Keratinocyte (primary cell): Measurements from ENCODE around the gene TAF5. TPM values are rescaled to one million over a fixed set of nuclear protein-coding genes. Genes with fewer than 3 reads are reported as not detected.

Experiments used
- DNase-seq: peaks from one replicate; pipeline ENCODE4 v3.0.0-alpha.2; 2011; ENCODE audit warnings: low read depth, missing footprints, low spot score
- FAIRE-seq: peaks from 2 replicates; lab custom pipeline; 2011; peaks lifted over from hg19 to GRCh38; lab: Jason Lieb, UNC
- H2AFZ ChIP-seq: 2 replicates; pipeline ENCODE4 v1.6.0; 2012; ENCODE audit warnings: low read length, control low read depth, inconsistent platforms; ENCODE audit not compliant: control insufficient read depth
- H3K27ac ChIP-seq: 2 replicates; pipeline ENCODE4 v1.5.1; 2011; ENCODE audit warnings: low read length; ENCODE audit not compliant: control insufficient read depth, insufficient read depth
- H3K27me3 ChIP-seq: 3 replicates; pipeline ENCODE4 v1.6.0; 2011; ENCODE audit warnings: low read length; ENCODE audit not compliant: control insufficient read depth, insufficient read depth; ENCODE audit errors: extremely low read depth
- H3K36me3 ChIP-seq, 2 experiments: 2 replicates in 1 of 2; 3 replicates in 1 of 2; pipeline ENCODE4 v1.5.1; 2011; ENCODE audit warnings: low read length in 2 of 2, mild to moderate bottlenecking in 1 of 2; ENCODE audit not compliant: control insufficient read depth in 2 of 2, insufficient read depth in 2 of 2; ENCODE audit errors: extremely low read depth in 1 of 2
- H3K4me1 ChIP-seq: 3 replicates; pipeline ENCODE4 v1.5.1; 2011; ENCODE audit warnings: low read length; ENCODE audit not compliant: control insufficient read depth, insufficient read depth; ENCODE audit errors: extremely low read depth
- H3K4me2 ChIP-seq: 3 replicates; pipeline ENCODE4 v1.6.0; 2011; ENCODE audit warnings: low read depth, low read length; ENCODE audit not compliant: control insufficient read depth, insufficient read depth; ENCODE audit errors: extremely low read depth
- H3K4me3 ChIP-seq, 3 experiments: fragments of 200-600 bp in 1 of 3; sonication (generic) in 1 of 3; 2 replicates in 2 of 3; 3 replicates in 1 of 3; pipeline ENCODE4 v1.5.1; 2011 to 2016; ENCODE audit warnings: low read length in 3 of 3, mild to moderate bottlenecking in 3 of 3, control low read depth in 2 of 3, inconsistent platforms in 1 of 3, low read depth in 1 of 3, mixed read lengths in 1 of 3, mixed run types in 1 of 3, moderate library complexity in 1 of 3; ENCODE audit not compliant: control insufficient read depth in 2 of 3, insufficient read depth in 2 of 3; ENCODE audit errors: extremely low read depth in 1 of 3
- H3K79me2 ChIP-seq: 2 replicates; pipeline ENCODE4 v1.6.0; 2012; ENCODE audit warnings: low read length; ENCODE audit not compliant: control insufficient read depth, insufficient read depth
- H3K9ac ChIP-seq: 3 replicates; pipeline ENCODE4 v1.6.0; 2011; ENCODE audit warnings: low read length; ENCODE audit not compliant: control insufficient read depth, insufficient read depth; ENCODE audit errors: extremely low read depth
- H3K9me1 ChIP-seq: 3 replicates; pipeline ENCODE4 v1.6.0; 2011; ENCODE audit warnings: low read length; ENCODE audit not compliant: control insufficient read depth, insufficient read depth; ENCODE audit errors: extremely low read depth
- H3K9me3 ChIP-seq: 2 replicates; pipeline ENCODE4 v1.5.1; 2012; ENCODE audit warnings: low read depth, low read length; ENCODE audit not compliant: control insufficient read depth
- H4K20me1 ChIP-seq: 3 replicates; pipeline ENCODE4 v1.6.0; 2011; ENCODE audit warnings: low read length; ENCODE audit not compliant: control insufficient read depth, insufficient read depth; ENCODE audit errors: extremely low read depth
- EZH2 ChIP-seq: IDR thresholded peaks from one replicate; pipeline ENCODE4 v1.6.1; 2012; ENCODE audit warnings: inconsistent platforms, mild to moderate bottlenecking, low read length, moderate library complexity
- dilution Hi-C: fragments of 300-500 bp; cut with MboI; formaldehyde crosslinking; loops from one replicate; pipeline ENCODE4 v1.7.0; 2020; ENCODE audit warnings: low sequenced_read_pairs; ENCODE audit not compliant: extremely low pct_ligation_motif_present
- polyA plus RNA-seq, 5 experiments: library from polyadenylated mRNA; depleted of rRNA in 3 of 5; stranded (reverse) in 3 of 5; stranded (forward) in 1 of 5; unstranded in 1 of 5; fragments of >200 nt; gene quantifications; 1 replicate in 1 of 5; 2 replicates in 3 of 5; 3 replicates in 1 of 5; pipeline versions ENCODE4 v1.2.1 to v1.2.3, GENCODE V29; 2011 to 2012; ENCODE audit warnings: missing spikeins in 2 of 5, low read depth in 1 of 5, low replicate concordance in 1 of 5
- TF ChIP-seq, protein P1 (sequence below), 3 experiments: IDR thresholded peaks in 1 of 3; conservative IDR thresholded peaks in 1 of 3; optimal IDR thresholded peaks in 1 of 3; 2 replicates in 2 of 3; 3 replicates in 1 of 3; pipeline versions ENCODE3 to v1.5.1; 2011; ENCODE audit warnings: low read length in 3 of 3, mild to moderate bottlenecking in 3 of 3, moderate library complexity in 2 of 3, control low read depth in 1 of 3, inconsistent platforms in 1 of 3; ENCODE audit not compliant: insufficient read depth in 2 of 3; ENCODE audit errors: extremely low read depth in 1 of 3

TAF5 gene
- polyA plus RNA-seq, 1 donor (not counting 4 experiments of a cell fraction or from before 2014, with no cell fraction given): 4.4 TPM

DNA sequence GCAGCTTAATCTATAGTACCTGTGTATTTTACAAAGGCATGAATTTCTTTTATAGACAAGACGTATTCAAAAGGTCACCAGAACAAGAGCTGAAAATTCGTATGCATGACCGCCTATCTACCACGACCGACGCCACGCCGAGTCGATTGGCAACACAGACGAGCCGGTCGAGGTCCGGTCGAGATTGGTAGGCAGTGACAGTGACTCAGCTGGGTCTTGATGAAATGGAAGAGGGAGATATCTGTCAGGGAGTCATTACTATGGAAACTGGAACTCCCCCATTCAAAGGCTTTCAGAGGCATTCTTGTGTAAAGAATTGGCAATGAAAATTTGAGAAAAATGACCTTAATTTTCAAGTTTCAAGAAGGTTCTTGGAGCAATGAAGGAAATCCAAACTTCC lies 26.4 kb downstream of the TAF5 start:
- no peak for DNase-seq
- Histone ChIP-seq H3K9me3 (no peaks in the 10 kb centered on the region), H3K79me2 (peaks cover 70% of the 10 kb centered on the region), H4K20me1 (no peaks in the 10 kb centered on the region), H3K9ac (no peak overlapping the region), H3K27ac (no peak overlapping the region), H3K27me3 (no peaks in the 10 kb centered on the region), H3K36me3 (peaks cover 12 to 21% of the 10 kb centered on the region in 2 experiments), H2AFZ (no peak overlapping the region), H3K4me2 (no peak overlapping the region), H3K9me1 (no peaks in the 10 kb centered on the region), H3K4me1 (peaks cover 17% of the 10 kb centered on the region), H3K4me3 (no peak overlapping the region)
- TF ChIP-seq, protein P1, sequence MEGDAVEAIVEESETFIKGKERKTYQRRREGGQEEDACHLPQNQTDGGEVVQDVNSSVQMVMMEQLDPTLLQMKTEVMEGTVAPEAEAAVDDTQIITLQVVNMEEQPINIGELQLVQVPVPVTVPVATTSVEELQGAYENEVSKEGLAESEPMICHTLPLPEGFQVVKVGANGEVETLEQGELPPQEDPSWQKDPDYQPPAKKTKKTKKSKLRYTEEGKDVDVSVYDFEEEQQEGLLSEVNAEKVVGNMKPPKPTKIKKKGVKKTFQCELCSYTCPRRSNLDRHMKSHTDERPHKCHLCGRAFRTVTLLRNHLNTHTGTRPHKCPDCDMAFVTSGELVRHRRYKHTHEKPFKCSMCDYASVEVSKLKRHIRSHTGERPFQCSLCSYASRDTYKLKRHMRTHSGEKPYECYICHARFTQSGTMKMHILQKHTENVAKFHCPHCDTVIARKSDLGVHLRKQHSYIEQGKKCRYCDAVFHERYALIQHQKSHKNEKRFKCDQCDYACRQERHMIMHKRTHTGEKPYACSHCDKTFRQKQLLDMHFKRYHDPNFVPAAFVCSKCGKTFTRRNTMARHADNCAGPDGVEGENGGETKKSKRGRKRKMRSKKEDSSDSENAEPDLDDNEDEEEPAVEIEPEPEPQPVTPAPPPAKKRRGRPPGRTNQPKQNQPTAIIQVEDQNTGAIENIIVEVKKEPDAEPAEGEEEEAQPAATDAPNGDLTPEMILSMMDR (optimal IDR thresholded peaks at IDR 0.05 in 1 of 3, IDR thresholded peaks at IDR 0.05 in 1 of 3, conservative IDR thresholded peaks at IDR 0.05 in 1 of 3; ENCODE audit: extremely low read depth in 1 of 3, insufficient read depth in 2 of 3, low read length in 3 of 3): no peak
- TF ChIP-seq EZH2: no peak
- dilution Hi-C loops: no loop called here
- FAIRE-seq: no peak

DNA sequence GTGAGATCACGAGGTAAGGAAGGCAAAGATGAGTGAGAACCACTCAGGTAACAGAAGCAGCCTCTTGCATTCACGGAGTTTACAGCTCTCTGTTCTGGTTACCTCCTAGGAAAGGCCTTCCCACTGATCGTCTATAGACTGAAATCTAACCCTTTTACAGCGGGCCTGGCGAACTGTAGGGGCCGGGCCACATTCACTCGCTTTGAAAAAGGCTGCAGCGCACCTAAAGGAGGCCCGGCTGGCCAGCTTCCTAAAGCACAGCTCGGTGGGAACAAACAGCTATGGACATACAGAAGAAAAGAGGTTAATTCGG lies 27.9 kb downstream of the TAF5 start:
- no peak for DNase-seq
- TF ChIP-seq EZH2: no peak
- TF ChIP-seq, protein P1 (optimal IDR thresholded peaks at IDR 0.05 in 1 of 3, IDR thresholded peaks at IDR 0.05 in 1 of 3, conservative IDR thresholded peaks at IDR 0.05 in 1 of 3; ENCODE audit: extremely low read depth in 1 of 3, insufficient read depth in 2 of 3, low read length in 3 of 3): no peak
- Histone ChIP-seq H3K9me3 (no peaks in the 10 kb centered on the region), H3K27me3 (no peaks in the 10 kb centered on the region), H3K4me2 (peak overlapping the region; percentile 81), H3K9me1 (no peaks in the 10 kb centered on the region), H4K20me1 (no peaks in the 10 kb centered on the region), H3K9ac (peak overlapping the region; percentile 90), H3K4me3 (peak overlapping the region; percentile 65 to 98 (median 93)), H2AFZ (peak overlapping the region; percentile 64), H3K79me2 (peaks cover 79% of the 10 kb centered on the region), H3K27ac (peak overlapping the region; percentile 74), H3K4me1 (peaks cover 17% of the 10 kb centered on the region), H3K36me3 (peaks cover 16 to 26% of the 10 kb centered on the region in 2 experiments)
- dilution Hi-C loops: no loop called here
- no peak for FAIRE-seq
